Measurements from ENCODE around the gene TAB2. TPM values are rescaled to one million over a fixed set of nuclear protein-coding genes. Genes with fewer than 3 reads are reported as not detected.

The TAB2 gene
- total and polyA plus RNA-seq, 2 of the 8 experiments (the other 6 are each of a cell fraction or from before 2014, with no cell fraction given): 40.4 to 63.0 TPM

DNA sequence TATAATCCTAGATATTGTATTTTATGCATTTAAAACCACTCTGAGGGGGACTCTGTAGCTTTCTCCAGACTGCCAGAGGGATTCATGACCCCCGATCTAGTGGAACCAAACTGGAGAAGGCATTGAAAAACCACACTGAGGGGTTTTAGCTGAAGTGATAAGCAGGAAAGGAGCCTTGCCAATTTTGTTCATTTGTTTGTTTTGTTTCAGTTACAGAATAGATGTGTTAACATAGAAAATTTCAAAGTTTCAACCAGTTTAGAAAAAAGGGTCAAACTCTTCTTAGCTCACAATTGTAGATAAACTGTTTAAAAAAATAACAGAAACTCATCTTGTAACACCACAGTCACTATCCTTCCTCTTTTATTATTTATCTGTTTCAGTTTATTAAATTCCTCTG is 19.8 kb downstream of the TAB2 start (continued):
- TF ChIP-seq SP4 (IDR thresholded peaks at IDR 0.05; ENCODE audit: low read length) (no peak), HDAC6 (IDR thresholded peaks at IDR 0.05; ENCODE audit: low read depth, low read length) (no peak), NANOG (IDR thresholded peaks at IDR 0.05; ENCODE audit: insufficient read depth, low read depth, low read length, poor library complexity, severe bottlenecking) (no peak), FOSL1 (IDR thresholded peaks at IDR 0.05; ENCODE audit: insufficient read depth, low read depth, low read length) (no peak), YY1 (IDR thresholded peaks at IDR 0.05; ENCODE audit: low read depth, low read length) (no peak)
- TF ChIP-seq, protein P1, sequence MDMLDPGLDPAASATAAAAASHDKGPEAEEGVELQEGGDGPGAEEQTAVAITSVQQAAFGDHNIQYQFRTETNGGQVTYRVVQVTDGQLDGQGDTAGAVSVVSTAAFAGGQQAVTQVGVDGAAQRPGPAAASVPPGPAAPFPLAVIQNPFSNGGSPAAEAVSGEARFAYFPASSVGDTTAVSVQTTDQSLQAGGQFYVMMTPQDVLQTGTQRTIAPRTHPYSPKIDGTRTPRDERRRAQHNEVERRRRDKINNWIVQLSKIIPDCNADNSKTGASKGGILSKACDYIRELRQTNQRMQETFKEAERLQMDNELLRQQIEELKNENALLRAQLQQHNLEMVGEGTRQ (IDR thresholded peaks at IDR 0.05; ENCODE audit: low read length): no peak
